ENCODE data around the gene CARD9.

Gene CARD9

DNA sequence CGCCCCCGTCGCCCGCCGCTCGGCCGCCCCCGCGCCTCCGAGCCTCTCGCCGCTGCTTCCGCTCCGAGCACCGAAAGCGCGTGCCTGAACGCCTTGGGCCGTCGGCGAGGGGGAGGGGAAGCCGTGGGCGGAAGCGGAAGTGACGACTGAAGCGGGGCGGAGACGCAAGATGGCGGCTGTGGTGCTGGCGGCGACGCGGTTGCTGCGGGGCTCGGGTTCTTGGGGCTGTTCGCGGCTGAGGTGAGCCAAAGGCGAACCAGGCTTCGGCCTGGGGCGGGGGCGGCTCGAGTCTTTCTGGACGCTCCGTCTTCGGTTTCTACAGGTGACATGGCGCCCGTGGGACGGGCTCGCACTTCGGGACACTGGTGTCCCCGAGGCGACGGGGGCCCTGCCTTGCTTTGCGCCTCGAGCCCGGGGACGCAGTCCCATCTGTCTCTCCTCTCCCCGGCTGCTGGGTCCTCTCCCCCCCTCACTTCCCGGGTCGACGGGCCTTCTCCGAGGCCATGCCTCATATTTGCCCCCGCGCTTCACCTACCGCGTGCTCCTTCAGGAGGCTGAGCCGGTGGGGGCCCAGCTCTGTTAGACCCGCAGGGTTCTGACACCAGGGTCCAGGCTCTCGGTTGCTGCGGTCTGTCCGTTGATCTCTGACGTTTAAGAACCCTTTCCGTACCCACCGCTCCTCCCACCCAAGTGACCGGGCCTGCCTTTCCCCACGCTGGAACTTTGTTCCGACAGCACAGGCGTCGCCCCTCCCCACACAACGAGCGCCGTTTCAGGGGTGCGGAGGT lies 37.2 kb upstream of the CARD9 start, which contains the start of the genes ENTR1 and PMPCA (continued):
- TF ChIP-seq ZNF660 (tag by site-specific recombination; IDR thresholded peaks at IDR 0.05) (0 out of 2 replicates have a peak, but pooled peaks have one; percentile 14), ZNF596 (tag by site-specific recombination; IDR thresholded peaks at IDR 0.05) (no peak), KLF9 (tag by site-specific recombination; IDR thresholded peaks at IDR 0.05; ENCODE audit: low read depth) (peak; percentile 72; the same call in 1 of the 2 replicates), HOXA7 (CRISPR knock-in tag; IDR thresholded peaks at IDR 0.05; ENCODE audit: borderline replicate concordance) (no peak), ZNF830 (tag by site-specific recombination; IDR thresholded peaks at IDR 0.05; ENCODE audit: low read depth) (no peak), ZNF202 (tag by site-specific recombination; IDR thresholded peaks at IDR 0.05; ENCODE audit: borderline replicate concordance) (no peak), ZNF561 (tag by site-specific recombination; IDR thresholded peaks at IDR 0.05; ENCODE audit: borderline replicate concordance) (no peak), ZNF530 (tag by site-specific recombination; IDR thresholded peaks at IDR 0.05; ENCODE audit: low read depth) (no peak), SCRT1 (tag by site-specific recombination; IDR thresholded peaks at IDR 0.05; ENCODE audit: borderline replicate concordance) (no peak), ZNF391 (tag by site-specific recombination; IDR thresholded peaks at IDR 0.05; ENCODE audit: borderline replicate concordance, low read depth) (0 out of 2 replicates have a peak, but pooled peaks have one; percentile 27), ZNF785 (tag by site-specific recombination; IDR thresholded peaks at IDR 0.05) (no peak), ZNF548 (tag by site-specific recombination; IDR thresholded peaks at IDR 0.05) (peak; percentile 82; the same call in 1 of the 2 replicates), ZNF184 (tag by site-specific recombination; IDR thresholded peaks at IDR 0.05) (no peak), REPIN1 (tag by site-specific recombination; IDR thresholded peaks at IDR 0.05; ENCODE audit: low read depth) (no peak), MYNN (tag by site-specific recombination; IDR thresholded peaks at IDR 0.05; ENCODE audit: borderline replicate concordance) (no peak), ZNF37A (tag by site-specific recombination; IDR thresholded peaks at IDR 0.05) (no peak), ZNF335 (tag by site-specific recombination; conservative IDR thresholded peaks at IDR 0.05) (peak; percentile 73), ZNF239 (tag by site-specific recombination; IDR thresholded peaks at IDR 0.05) (no peak), MEIS1 (CRISPR knock-in tag; IDR thresholded peaks at IDR 0.05; ENCODE audit: borderline replicate concordance) (no peak), GLI4 (tag by site-specific recombination; IDR thresholded peaks at IDR 0.05) (peak; percentile 41; the same call in 1 of the 2 replicates), ZNF146 (tag by site-specific recombination; IDR thresholded peaks at IDR 0.05) (no peak), ZNF426 (tag by site-specific recombination; IDR thresholded peaks at IDR 0.05) (no peak), ZNF19 (tag by site-specific recombination; IDR thresholded peaks at IDR 0.05; ENCODE audit: low read depth) (no peak), ZNF157 (tag by site-specific recombination; IDR thresholded peaks at IDR 0.05) (no peak), ZNF248 (tag by site-specific recombination; IDR thresholded peaks at IDR 0.05) (no peak), ZNF843 (tag by site-specific recombination; IDR thresholded peaks at IDR 0.05) (peak; percentile 70; the same call in 1 of the 2 replicates), ZFP69B (tag by site-specific recombination; IDR thresholded peaks at IDR 0.05) (no peak), IKZF3 (tag by site-specific recombination; IDR thresholded peaks at IDR 0.05) (no peak), BCL11B (tag by site-specific recombination; IDR thresholded peaks at IDR 0.05; ENCODE audit: low read depth) (no peak), ZNF670 (tag by site-specific recombination; IDR thresholded peaks at IDR 0.05; ENCODE audit: low read depth) (no peak), KLF7 (tag by site-specific recombination; IDR thresholded peaks at IDR 0.05; ENCODE audit: borderline replicate concordance) (peak; percentile 80; the same call in 1 of the 2 replicates), ZNF677 (tag by site-specific recombination; IDR thresholded peaks at IDR 0.05) (no peak)
- TF ChIP-seq, protein P1, sequence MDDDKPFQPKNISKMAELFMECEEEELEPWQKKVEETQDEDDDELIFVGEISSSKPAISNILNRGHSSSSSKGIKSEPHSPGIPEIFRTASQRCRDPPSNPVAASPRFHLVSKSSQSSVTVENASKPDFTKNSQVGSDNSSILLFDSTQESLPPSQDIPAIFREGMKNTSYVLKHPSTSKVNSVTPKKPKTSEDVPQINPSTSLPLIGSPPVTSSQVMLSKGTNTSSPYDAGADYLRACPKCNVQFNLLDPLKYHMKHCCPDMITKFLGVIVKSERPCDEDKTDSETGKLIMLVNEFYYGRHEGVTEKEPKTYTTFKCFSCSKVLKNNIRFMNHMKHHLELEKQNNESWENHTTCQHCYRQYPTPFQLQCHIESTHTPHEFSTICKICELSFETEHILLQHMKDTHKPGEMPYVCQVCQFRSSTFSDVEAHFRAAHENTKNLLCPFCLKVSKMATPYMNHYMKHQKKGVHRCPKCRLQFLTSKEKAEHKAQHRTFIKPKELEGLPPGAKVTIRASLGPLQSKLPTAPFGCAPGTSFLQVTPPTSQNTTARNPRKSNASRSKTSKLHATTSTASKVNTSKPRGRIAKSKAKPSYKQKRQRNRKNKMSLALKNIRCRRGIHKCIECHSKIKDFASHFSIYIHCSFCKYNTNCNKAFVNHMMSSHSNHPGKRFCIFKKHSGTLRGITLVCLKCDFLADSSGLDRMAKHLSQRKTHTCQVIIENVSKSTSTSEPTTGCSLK (tag by site-specific recombination; IDR thresholded peaks at IDR 0.05): no peak
- TF ChIP-seq, protein P2, sequence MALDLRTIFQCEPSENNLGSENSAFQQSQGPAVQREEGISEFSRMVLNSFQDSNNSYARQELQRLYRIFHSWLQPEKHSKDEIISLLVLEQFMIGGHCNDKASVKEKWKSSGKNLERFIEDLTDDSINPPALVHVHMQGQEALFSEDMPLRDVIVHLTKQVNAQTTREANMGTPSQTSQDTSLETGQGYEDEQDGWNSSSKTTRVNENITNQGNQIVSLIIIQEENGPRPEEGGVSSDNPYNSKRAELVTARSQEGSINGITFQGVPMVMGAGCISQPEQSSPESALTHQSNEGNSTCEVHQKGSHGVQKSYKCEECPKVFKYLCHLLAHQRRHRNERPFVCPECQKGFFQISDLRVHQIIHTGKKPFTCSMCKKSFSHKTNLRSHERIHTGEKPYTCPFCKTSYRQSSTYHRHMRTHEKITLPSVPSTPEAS (tag by site-specific recombination; IDR thresholded peaks at IDR 0.05): no peak
- TF ChIP-seq, protein P3, sequence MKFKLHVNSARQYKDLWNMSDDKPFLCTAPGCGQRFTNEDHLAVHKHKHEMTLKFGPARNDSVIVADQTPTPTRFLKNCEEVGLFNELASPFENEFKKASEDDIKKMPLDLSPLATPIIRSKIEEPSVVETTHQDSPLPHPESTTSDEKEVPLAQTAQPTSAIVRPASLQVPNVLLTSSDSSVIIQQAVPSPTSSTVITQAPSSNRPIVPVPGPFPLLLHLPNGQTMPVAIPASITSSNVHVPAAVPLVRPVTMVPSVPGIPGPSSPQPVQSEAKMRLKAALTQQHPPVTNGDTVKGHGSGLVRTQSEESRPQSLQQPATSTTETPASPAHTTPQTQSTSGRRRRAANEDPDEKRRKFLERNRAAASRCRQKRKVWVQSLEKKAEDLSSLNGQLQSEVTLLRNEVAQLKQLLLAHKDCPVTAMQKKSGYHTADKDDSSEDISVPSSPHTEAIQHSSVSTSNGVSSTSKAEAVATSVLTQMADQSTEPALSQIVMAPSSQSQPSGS (tag by site-specific recombination; IDR thresholded peaks at IDR 0.05; ENCODE audit: low read depth): no peak
- TF ChIP-seq, protein P4, sequence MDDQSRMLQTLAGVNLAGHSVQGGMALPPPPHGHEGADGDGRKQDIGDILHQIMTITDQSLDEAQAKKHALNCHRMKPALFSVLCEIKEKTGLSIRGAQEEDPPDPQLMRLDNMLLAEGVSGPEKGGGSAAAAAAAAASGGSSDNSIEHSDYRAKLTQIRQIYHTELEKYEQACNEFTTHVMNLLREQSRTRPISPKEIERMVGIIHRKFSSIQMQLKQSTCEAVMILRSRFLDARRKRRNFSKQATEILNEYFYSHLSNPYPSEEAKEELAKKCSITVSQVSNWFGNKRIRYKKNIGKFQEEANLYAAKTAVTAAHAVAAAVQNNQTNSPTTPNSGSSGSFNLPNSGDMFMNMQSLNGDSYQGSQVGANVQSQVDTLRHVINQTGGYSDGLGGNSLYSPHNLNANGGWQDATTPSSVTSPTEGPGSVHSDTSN (CRISPR knock-in tag; IDR thresholded peaks at IDR 0.05): peak; percentile 88; the same call in 1 of the 2 replicates

All from HEK293 (cell line).